Prostate gland (tissue), 2 donors: Measurements from ENCODE around the gene CARD19. TPM values are rescaled to one million over a fixed set of nuclear protein-coding genes. Genes with fewer than 3 reads are reported as not detected.

Experiments
- DNase-seq: peaks from one replicate; pipeline ENCODE4 v3.0.0-alpha.2; 2019; ENCODE audit warnings: low spot score
- H3K27ac ChIP-seq, 2 donors: fragments of 200-600 bp; sonication (generic); 2 replicates each; pipeline ENCODE4 v1.5.1; 2017 to 2019
- H3K27me3 ChIP-seq: fragments of 200-600 bp; sonication (generic); replicated peaks from 2 replicates; pipeline ENCODE4 v1.5.1; 2019; ENCODE audit not compliant: insufficient read depth
- H3K36me3 ChIP-seq, 2 donors: fragments of 200-600 bp; sonication (generic); 1 replicate in 1 of 2; 2 replicates in 1 of 2; pipeline versions ENCODE4 v1.5.1 to v1.8.1; 2017 to 2019
- H3K4me1 ChIP-seq: fragments of 200-600 bp; sonication (generic); replicated peaks from 2 replicates; pipeline ENCODE4 v1.5.1; 2019
- H3K4me3 ChIP-seq, 2 donors: fragments of 200-600 bp; sonication (generic); 2 replicates each; pipeline ENCODE4 v1.5.1; 2017 to 2019
- H3K9me3 ChIP-seq: fragments of 200-600 bp; sonication (generic); 2 replicates; pipeline ENCODE4 v1.5.1; 2017
- POLR2A ChIP-seq: fragments of 450-650 bp; IDR thresholded peaks from one replicate; pipeline ENCODE4 v1.6.1; 2016; ENCODE audit warnings: antibody characterized with exemption, mild to moderate bottlenecking
- POLR2AphosphoS5 ChIP-seq: sonication (generic); formaldehyde crosslinking; IDR thresholded peaks from one replicate; pipeline ENCODE4 v1.6.1; 2017; ENCODE audit warnings: antibody characterized with exemption
- WGBS: methylation state at CpG from one replicate; pipeline ENCODE4 v1.1.5; 2018; 5-methylcytosine and 5-hydroxymethylcytosine counted together
- intact Hi-C: fragments of 100-400 bp; cut with DNase I; formaldehyde crosslinking; loops from one replicate; pipeline ENCODE4 v1.14.2; 2022
- total RNA-seq, 2 donors: library from RNA; depleted of rRNA; stranded (reverse); fragments of >200 nt; gene quantifications; one replicate each; pipeline ENCODE4 v1.1.0, GENCODE V29; 2016
- TF ChIP-seq, protein P1 (sequence below), 4 experiments: fragments of 200-600 bp in 2 of 4; fragments of 450-650 bp in 2 of 4; sonication (generic) in 2 of 4; IDR thresholded peaks; 1 replicate in 3 of 4; 2 replicates in 1 of 4; pipeline ENCODE4 v1.5.1; 2016 to 2019; ENCODE audit warnings: antibody characterized with exemption in 4 of 4, mild to moderate bottlenecking in 2 of 4, moderate library complexity in 2 of 4

Gene CARD19
- total RNA-seq, 2 donors from 2014 or later = 41.9 to 111 TPM

- WGBS = 92% methylated on average over 7 of the region's 7 CpGs
- H3K27me3 ChIP-seq = no peaks in the 10 kb centered on the region
- intact Hi-C loops = no loop called here
- no peak overlapping the region for H3K27ac ChIP-seq
- no peak for TF ChIP-seq POLR2A
- TF ChIP-seq POLR2AphosphoS5 = no peak
- H3K36me3 ChIP-seq = no peaks in the 10 kb centered on the region
- no peaks in the 10 kb centered on the region for H3K4me1 ChIP-seq
- no peaks in the 10 kb centered on the region for H3K9me3 ChIP-seq
- peak overlapping the region in 1 of 2 donors; percentile 33 for H3K4me3 ChIP-seq
- DNase-seq = no peak
Observed at GRCh38 chr9:93059715-93060578, 36.1 kb upstream of the CARD19 start.

- Histone ChIP-seq H3K4me3 (no peak overlapping the region), H3K27me3 (no peaks in the 10 kb centered on the region), H3K9me3 (no peaks in the 10 kb centered on the region), H3K27ac (no peak overlapping the region), H3K36me3 (no peaks in the 10 kb centered on the region), H3K4me1 (no peaks in the 10 kb centered on the region)
- 74% methylated on average over 8 of the region's 8 CpGs for WGBS
- intact Hi-C loops = no loop called here
- no peak for DNase-seq
- TF ChIP-seq, protein P1, sequence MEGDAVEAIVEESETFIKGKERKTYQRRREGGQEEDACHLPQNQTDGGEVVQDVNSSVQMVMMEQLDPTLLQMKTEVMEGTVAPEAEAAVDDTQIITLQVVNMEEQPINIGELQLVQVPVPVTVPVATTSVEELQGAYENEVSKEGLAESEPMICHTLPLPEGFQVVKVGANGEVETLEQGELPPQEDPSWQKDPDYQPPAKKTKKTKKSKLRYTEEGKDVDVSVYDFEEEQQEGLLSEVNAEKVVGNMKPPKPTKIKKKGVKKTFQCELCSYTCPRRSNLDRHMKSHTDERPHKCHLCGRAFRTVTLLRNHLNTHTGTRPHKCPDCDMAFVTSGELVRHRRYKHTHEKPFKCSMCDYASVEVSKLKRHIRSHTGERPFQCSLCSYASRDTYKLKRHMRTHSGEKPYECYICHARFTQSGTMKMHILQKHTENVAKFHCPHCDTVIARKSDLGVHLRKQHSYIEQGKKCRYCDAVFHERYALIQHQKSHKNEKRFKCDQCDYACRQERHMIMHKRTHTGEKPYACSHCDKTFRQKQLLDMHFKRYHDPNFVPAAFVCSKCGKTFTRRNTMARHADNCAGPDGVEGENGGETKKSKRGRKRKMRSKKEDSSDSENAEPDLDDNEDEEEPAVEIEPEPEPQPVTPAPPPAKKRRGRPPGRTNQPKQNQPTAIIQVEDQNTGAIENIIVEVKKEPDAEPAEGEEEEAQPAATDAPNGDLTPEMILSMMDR (IDR thresholded peaks at IDR 0.05) = no peak
- no peak for TF ChIP-seq POLR2AphosphoS5
- no peak for TF ChIP-seq POLR2A
Observed at GRCh38 chr9:93060746-93061259, 35.2 kb upstream of the CARD19 start.

DNA sequence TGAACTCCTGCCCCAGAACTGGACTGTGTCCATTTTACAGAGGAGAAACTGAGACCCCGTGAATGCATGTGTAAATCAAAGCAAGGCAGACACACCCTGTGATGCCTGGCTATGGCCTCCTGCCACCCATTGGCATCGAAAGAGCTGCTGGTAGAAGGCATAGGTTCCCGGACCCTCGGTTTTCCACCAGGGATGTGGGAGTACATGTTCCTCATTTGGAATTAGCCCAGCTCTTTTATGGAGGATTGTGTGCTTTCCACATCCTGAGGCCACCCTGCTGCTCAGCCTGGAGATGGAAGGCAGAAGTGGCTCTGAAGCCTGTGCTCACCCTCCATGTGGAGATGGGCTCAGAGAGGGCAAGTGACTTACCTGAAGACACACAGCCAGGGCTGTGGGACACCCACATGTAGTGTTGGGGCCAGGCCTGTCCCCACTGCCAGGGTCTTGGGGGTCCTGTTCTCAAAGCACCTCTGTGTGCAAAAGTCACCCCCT lies 34.7 kb upstream of the CARD19 start:
- H3K4me1 ChIP-seq = no peaks in the 10 kb centered on the region
- no peak overlapping the region for H3K27ac ChIP-seq
- no peak overlapping the region for H3K4me3 ChIP-seq
- no peak for DNase-seq
- WGBS = 77% methylated on average over 4 of the region's 4 CpGs
- TF ChIP-seq POLR2AphosphoS5 (no peak), POLR2A (no peak)
- TF ChIP-seq, protein P1 (IDR thresholded peaks at IDR 0.05) = no peak
- H3K27me3 ChIP-seq = no peaks in the 10 kb centered on the region
- H3K9me3 ChIP-seq = no peaks in the 10 kb centered on the region
- H3K36me3 ChIP-seq = no peaks in the 10 kb centered on the region
- intact Hi-C loops = no loop called here

GRCh38 chr9:93061791-93062763 lies 33.9 kb upstream of the CARD19 start:
- H3K27ac ChIP-seq = no peak overlapping the region
- no peaks in the 10 kb centered on the region for H3K36me3 ChIP-seq
- 84% methylated on average over 19 of the region's 19 CpGs for WGBS
- intact Hi-C loops = no loop called here
- no peaks in the 10 kb centered on the region for H3K4me1 ChIP-seq
- no peak overlapping the region for H3K4me3 ChIP-seq
- no peaks in the 10 kb centered on the region for H3K9me3 ChIP-seq
- TF ChIP-seq POLR2A (no peak), POLR2AphosphoS5 (no peak)
- TF ChIP-seq, protein P1 (IDR thresholded peaks at IDR 0.05) = no peak
- no peaks in the 10 kb centered on the region for H3K27me3 ChIP-seq
- DNase-seq = no peak
